Measurements from ENCODE around the gene ARL4A.

Gene ARL4A

GRCh38 chr7:12701433-12701832 lies 14.0 kb downstream of the ARL4A start:
- no peak for DNase-seq (ENCODE audit: low read depth in 2 of 2)

- no peak for DNase-seq (ENCODE audit: low read depth in 2 of 2)
Measured at GRCh38 chr7:12703881-12704280, 16.4 kb downstream of the ARL4A start.

GRCh38 chr7:12705878-12706277 lies 18.4 kb downstream of the ARL4A start:
- DNase-seq (ENCODE audit: low read depth in 2 of 2), result no peak

GRCh38 chr7:12706900-12707536 lies 19.6 kb downstream of the ARL4A start:
- DNase-seq (ENCODE audit: low read depth in 2 of 2), result no peak

- no peak for DNase-seq (ENCODE audit: low read depth in 2 of 2)
Measured at GRCh38 chr7:12708314-12708713, 20.9 kb downstream of the ARL4A start.

- no peak for DNase-seq (ENCODE audit: low read depth in 2 of 2)
Measured at GRCh38 chr7:12709726-12710502, 22.5 kb downstream of the ARL4A start.

- DNase-seq (ENCODE audit: low read depth in 2 of 2), result no peak
Measured at GRCh38 chr7:12711124-12711523, 23.7 kb downstream of the ARL4A start.

GRCh38 chr7:12712236-12712635 lies 24.8 kb downstream of the ARL4A start:
- no peak for DNase-seq (ENCODE audit: low read depth in 2 of 2)

GRCh38 chr7:12713625-12714378 lies 26.4 kb downstream of the ARL4A start:
- no peak for DNase-seq (ENCODE audit: low read depth in 2 of 2)

- no peak for DNase-seq (ENCODE audit: low read depth in 2 of 2)
Measured at GRCh38 chr7:12714379-12714737, 26.9 kb downstream of the ARL4A start.

- peak; percentile 2 to 8 for DNase-seq (ENCODE audit: low read depth in 2 of 2)
Measured at GRCh38 chr7:12715372-12716133, 28.1 kb downstream of the ARL4A start.

GRCh38 chr7:12716134-12716681 lies 28.8 kb downstream of the ARL4A start:
- no peak for DNase-seq (ENCODE audit: low read depth in 2 of 2)

GRCh38 chr7:12716722-12717121 lies 29.3 kb downstream of the ARL4A start:
- DNase-seq (ENCODE audit: low read depth in 2 of 2), result no peak

GRCh38 chr7:12719141-12719919 lies 31.9 kb downstream of the ARL4A start:
- DNase-seq (ENCODE audit: low read depth in 2 of 2), result no peak

GRCh38 chr7:12719981-12720865 lies 32.8 kb downstream of the ARL4A start:
- DNase-seq (ENCODE audit: low read depth in 2 of 2), result no peak

GRCh38 chr7:12721286-12721830 lies 33.9 kb downstream of the ARL4A start:
- no peak for DNase-seq (ENCODE audit: low read depth in 2 of 2)

- DNase-seq (ENCODE audit: low read depth in 2 of 2), result no peak
Measured at GRCh38 chr7:12722136-12722535, 34.7 kb downstream of the ARL4A start.

- no peak for DNase-seq (ENCODE audit: low read depth in 2 of 2)
Measured at GRCh38 chr7:12722636-12723605, 35.5 kb downstream of the ARL4A start.

Data from stimulated activated CD8-positive, alpha-beta memory T cell treated with anti-CD3 and anti-CD28 coated beads, Interleukin-7, amount 100 ng/mL, for 4 hours (primary cell).